Suprapubic skin (tissue), 4 donors: Measurements from ENCODE around the gene ZNF567. TPM values are rescaled to one million over a fixed set of nuclear protein-coding genes. Genes with fewer than 3 reads are reported as not detected.

ENCODE experiments used
- DNase-seq, 2 donors: peaks; one replicate each; pipeline ENCODE4 v3.0.0-alpha.2; 2019; ENCODE audit warnings: low spot score in 2 of 2
- H3K27ac ChIP-seq: fragments of 200-600 bp; sonication (generic); one replicate; pipeline ENCODE4 v1.5.1; 2019
- H3K27me3 ChIP-seq: fragments of 200-600 bp; sonication (generic); one replicate; pipeline ENCODE4 v1.5.1; 2019
- H3K36me3 ChIP-seq: fragments of 200-600 bp; sonication (generic); one replicate; pipeline ENCODE4 v1.5.1; 2019
- H3K4me1 ChIP-seq: fragments of 200-600 bp; sonication (generic); one replicate; pipeline ENCODE4 v1.5.1; 2019
- H3K4me3 ChIP-seq: fragments of 200-600 bp; sonication (generic); one replicate; pipeline ENCODE4 v1.5.1; 2019; ENCODE audit warnings: mild to moderate bottlenecking
- H3K9me3 ChIP-seq: fragments of 200-600 bp; sonication (generic); one replicate; pipeline ENCODE4 v1.5.1; 2019
- CTCF ChIP-seq, 2 donors: fragments of 200-600 bp in 1 of 2; fragments of 450-650 bp in 1 of 2; sonication (generic) in 1 of 2; IDR thresholded peaks; one replicate each; pipeline ENCODE4 v1.5.1; 2016 to 2019; ENCODE audit warnings: antibody characterized with exemption in 2 of 2, mild to moderate bottlenecking in 1 of 2, moderate library complexity in 1 of 2
- EP300 ChIP-seq: sonication (generic); formaldehyde crosslinking; IDR thresholded peaks from one replicate; pipeline ENCODE4 v1.6.1; 2017; ENCODE audit warnings: antibody characterized with exemption
- POLR2A ChIP-seq, 2 donors: fragments of 450-650 bp; IDR thresholded peaks; one replicate each; pipeline ENCODE4 v1.6.1; 2017; ENCODE audit warnings: antibody characterized with exemption in 2 of 2, mild to moderate bottlenecking in 2 of 2, moderate library complexity in 2 of 2
- POLR2AphosphoS5 ChIP-seq, 3 donors: sonication (generic); formaldehyde crosslinking; IDR thresholded peaks; one replicate each; pipeline ENCODE4 v1.6.1; 2017; ENCODE audit warnings: antibody characterized with exemption in 3 of 3
- WGBS: methylation state at CpG from one replicate; pipeline ENCODE4 v1.1.5; 2018; 5-methylcytosine and 5-hydroxymethylcytosine counted together
- total RNA-seq, 4 donors: library from RNA; depleted of rRNA; stranded (reverse); fragments of >200 nt; gene quantifications; one replicate each; pipeline ENCODE4 v1.1.0, GENCODE V29; 2016

The ZNF567 gene
- total RNA-seq, 4 donors from 2014 or later: 7.0 to 19.8 (median 11.4) TPM

- TF ChIP-seq POLR2A (IDR thresholded peaks at IDR 0.05) (no peak), POLR2AphosphoS5 (IDR thresholded peaks at IDR 0.05) (no peak), EP300 (no peak), CTCF (IDR thresholded peaks at IDR 0.05) (no peak)
- H3K4me3 ChIP-seq: no peak overlapping the region
- no peak for DNase-seq
- no peaks in the 10 kb centered on the region for H3K27me3 ChIP-seq
- H3K4me1 ChIP-seq: peaks cover 17% of the 10 kb centered on the region
- peaks cover 27% of the 10 kb centered on the region for H3K36me3 ChIP-seq
- peaks cover 7% of the 10 kb centered on the region for H3K9me3 ChIP-seq
- H3K27ac ChIP-seq: no peak overlapping the region
- 74% methylated on average over 2 of the region's 2 CpGs for WGBS
Observed at GRCh38 chr19:36668646-36669045, 18.8 kb upstream of the ZNF567 start.

GRCh38 chr19:36672368-36672767 is 15.0 kb upstream of the ZNF567 start:
- no peak for DNase-seq
- TF ChIP-seq EP300: no peak
- no peak for TF ChIP-seq POLR2A (IDR thresholded peaks at IDR 0.05)
- no peak for TF ChIP-seq CTCF (IDR thresholded peaks at IDR 0.05)
- no peak for TF ChIP-seq POLR2AphosphoS5 (IDR thresholded peaks at IDR 0.05)
- Histone ChIP-seq H3K4me1 (peaks cover 9% of the 10 kb centered on the region), H3K36me3 (peaks cover 18% of the 10 kb centered on the region), H3K27me3 (no peaks in the 10 kb centered on the region), H3K4me3 (no peak overlapping the region), H3K9me3 (peaks cover 16% of the 10 kb centered on the region), H3K27ac (no peak overlapping the region)
- 100% methylated on average over 1 of the region's 1 CpG for WGBS

- H3K4me1 ChIP-seq: no peaks in the 10 kb centered on the region
- no peaks in the 10 kb centered on the region for H3K27me3 ChIP-seq
- H3K36me3 ChIP-seq: peaks cover 33% of the 10 kb centered on the region
- H3K9me3 ChIP-seq: peaks cover 16% of the 10 kb centered on the region
- no peak for TF ChIP-seq POLR2AphosphoS5 (IDR thresholded peaks at IDR 0.05)
- no peak for TF ChIP-seq EP300
- H3K27ac ChIP-seq: no peak overlapping the region
- H3K4me3 ChIP-seq: no peak overlapping the region
- WGBS: 91% methylated on average over 2 of the region's 2 CpGs
- no peak for DNase-seq
Observed at GRCh38 chr19:36674201-36674600, 13.2 kb upstream of the ZNF567 start.

- no peak for DNase-seq
- Histone ChIP-seq H3K4me3 (no peak overlapping the region), H3K27me3 (no peaks in the 10 kb centered on the region), H3K27ac (no peak overlapping the region), H3K9me3 (peaks cover 15% of the 10 kb centered on the region), H3K4me1 (no peaks in the 10 kb centered on the region), H3K36me3 (peaks cover 30% of the 10 kb centered on the region)
- TF ChIP-seq EP300 (no peak), POLR2AphosphoS5 (IDR thresholded peaks at IDR 0.05) (no peak), POLR2A (IDR thresholded peaks at IDR 0.05) (no peak), CTCF (IDR thresholded peaks at IDR 0.05) (no peak)
Observed at GRCh38 chr19:36679455-36679854, 8.0 kb upstream of the ZNF567 start.

GRCh38 chr19:36685835-36686234 is 1.6 kb upstream of the ZNF567 start:
- 83% methylated on average over 2 of the region's 2 CpGs for WGBS
- Histone ChIP-seq H3K4me3 (no peak overlapping the region), H3K9me3 (peaks cover 2% of the 10 kb centered on the region), H3K36me3 (peaks cover 23% of the 10 kb centered on the region), H3K27me3 (no peaks in the 10 kb centered on the region), H3K27ac (no peak overlapping the region), H3K4me1 (peaks cover 20% of the 10 kb centered on the region)
- TF ChIP-seq POLR2A (IDR thresholded peaks at IDR 0.05): no peak
- no peak for TF ChIP-seq POLR2AphosphoS5 (IDR thresholded peaks at IDR 0.05)
- no peak for TF ChIP-seq CTCF (IDR thresholded peaks at IDR 0.05)
- TF ChIP-seq EP300: no peak
- no peak for DNase-seq
